Suprapubic skin (tissue), 4 donors: Measurements from ENCODE around the gene HPSE2. TPM values are rescaled to one million over a fixed set of nuclear protein-coding genes. Genes with fewer than 3 reads are reported as not detected.

ENCODE experiments used
- DNase-seq, 2 donors: peaks; one replicate each; pipeline ENCODE4 v3.0.0-alpha.2; 2019; ENCODE audit warnings: low spot score in 2 of 2
- H3K27ac ChIP-seq: fragments of 200-600 bp; sonication (generic); one replicate; pipeline ENCODE4 v1.5.1; 2019
- H3K27me3 ChIP-seq: fragments of 200-600 bp; sonication (generic); one replicate; pipeline ENCODE4 v1.5.1; 2019
- H3K36me3 ChIP-seq: fragments of 200-600 bp; sonication (generic); one replicate; pipeline ENCODE4 v1.5.1; 2019
- H3K4me1 ChIP-seq: fragments of 200-600 bp; sonication (generic); one replicate; pipeline ENCODE4 v1.5.1; 2019
- H3K4me3 ChIP-seq: fragments of 200-600 bp; sonication (generic); one replicate; pipeline ENCODE4 v1.5.1; 2019; ENCODE audit warnings: mild to moderate bottlenecking
- H3K9me3 ChIP-seq: fragments of 200-600 bp; sonication (generic); one replicate; pipeline ENCODE4 v1.5.1; 2019
- CTCF ChIP-seq, 2 donors: fragments of 200-600 bp in 1 of 2; fragments of 450-650 bp in 1 of 2; sonication (generic) in 1 of 2; IDR thresholded peaks; one replicate each; pipeline ENCODE4 v1.5.1; 2016 to 2019; ENCODE audit warnings: antibody characterized with exemption in 2 of 2, mild to moderate bottlenecking in 1 of 2, moderate library complexity in 1 of 2
- EP300 ChIP-seq: sonication (generic); formaldehyde crosslinking; IDR thresholded peaks from one replicate; pipeline ENCODE4 v1.6.1; 2017; ENCODE audit warnings: antibody characterized with exemption
- POLR2A ChIP-seq, 2 donors: fragments of 450-650 bp; IDR thresholded peaks; one replicate each; pipeline ENCODE4 v1.6.1; 2017; ENCODE audit warnings: antibody characterized with exemption in 2 of 2, mild to moderate bottlenecking in 2 of 2, moderate library complexity in 2 of 2
- POLR2AphosphoS5 ChIP-seq, 3 donors: sonication (generic); formaldehyde crosslinking; IDR thresholded peaks; one replicate each; pipeline ENCODE4 v1.6.1; 2017; ENCODE audit warnings: antibody characterized with exemption in 3 of 3
- WGBS: methylation state at CpG from one replicate; pipeline ENCODE4 v1.1.5; 2018; 5-methylcytosine and 5-hydroxymethylcytosine counted together
- total RNA-seq, 4 donors: library from RNA; depleted of rRNA; stranded (reverse); fragments of >200 nt; gene quantifications; one replicate each; pipeline ENCODE4 v1.1.0, GENCODE V29; 2016

Gene HPSE2
- total RNA-seq, 4 donors from 2014 or later, result 0.95 to 1.3 (median 0.99) TPM

- Histone ChIP-seq H3K9me3 (no peaks in the 10 kb centered on the region), H3K36me3 (no peaks in the 10 kb centered on the region), H3K4me1 (no peaks in the 10 kb centered on the region), H3K27me3 (no peaks in the 10 kb centered on the region), H3K4me3 (no peak overlapping the region), H3K27ac (no peak overlapping the region)
- 67% methylated on average over 1 of the region's 1 CpG for WGBS
- DNase-seq, result no peak
- TF ChIP-seq CTCF (IDR thresholded peaks at IDR 0.05) (no peak), EP300 (no peak), POLR2A (IDR thresholded peaks at IDR 0.05) (no peak), POLR2AphosphoS5 (IDR thresholded peaks at IDR 0.05) (no peak)
Observed at GRCh38 chr10:98943681-98944080, 292.0 kb downstream of the HPSE2 start.

- no peak overlapping the region for H3K27ac ChIP-seq
- no peaks in the 10 kb centered on the region for H3K9me3 ChIP-seq
- DNase-seq, result no peak
- H3K27me3 ChIP-seq, result no peaks in the 10 kb centered on the region
- H3K4me1 ChIP-seq, result no peaks in the 10 kb centered on the region
- TF ChIP-seq CTCF (IDR thresholded peaks at IDR 0.05) (no peak), POLR2AphosphoS5 (IDR thresholded peaks at IDR 0.05) (no peak)
- H3K4me3 ChIP-seq, result no peak overlapping the region
- 72% methylated on average over 2 of the region's 2 CpGs for WGBS
- H3K36me3 ChIP-seq, result no peaks in the 10 kb centered on the region
Observed at GRCh38 chr10:98929709-98930108, 305.9 kb downstream of the HPSE2 start.

GRCh38 chr10:98925651-98926050, 310.0 kb downstream of the HPSE2 start:
- no peaks in the 10 kb centered on the region for H3K4me1 ChIP-seq
- 90% methylated on average over 1 of the region's 1 CpG for WGBS
- no peak for DNase-seq
- no peak overlapping the region for H3K4me3 ChIP-seq
- H3K27me3 ChIP-seq, result no peaks in the 10 kb centered on the region
- no peaks in the 10 kb centered on the region for H3K9me3 ChIP-seq
- no peak overlapping the region for H3K27ac ChIP-seq
- no peak for TF ChIP-seq POLR2AphosphoS5 (IDR thresholded peaks at IDR 0.05)
- TF ChIP-seq CTCF (IDR thresholded peaks at IDR 0.05), result no peak
- TF ChIP-seq POLR2A (IDR thresholded peaks at IDR 0.05), result no peak
- TF ChIP-seq EP300, result no peak
- no peaks in the 10 kb centered on the region for H3K36me3 ChIP-seq

- H3K4me1 ChIP-seq, result no peaks in the 10 kb centered on the region
- TF ChIP-seq POLR2AphosphoS5 (IDR thresholded peaks at IDR 0.05), result no peak
- TF ChIP-seq EP300, result no peak
- no peak for TF ChIP-seq POLR2A (IDR thresholded peaks at IDR 0.05)
- TF ChIP-seq CTCF (IDR thresholded peaks at IDR 0.05), result no peak
- H3K4me3 ChIP-seq, result no peak overlapping the region
- no peak for DNase-seq
- H3K9me3 ChIP-seq, result no peaks in the 10 kb centered on the region
- H3K36me3 ChIP-seq, result no peaks in the 10 kb centered on the region
- no peak overlapping the region for H3K27ac ChIP-seq
- H3K27me3 ChIP-seq, result no peaks in the 10 kb centered on the region
- 81% methylated on average over 1 of the region's 1 CpG for WGBS
Observed at GRCh38 chr10:98924526-98924925, 311.1 kb downstream of the HPSE2 start.

- no peak overlapping the region for H3K4me3 ChIP-seq
- no peak for DNase-seq
- H3K9me3 ChIP-seq, result no peaks in the 10 kb centered on the region
- H3K27me3 ChIP-seq, result no peaks in the 10 kb centered on the region
- H3K4me1 ChIP-seq, result no peaks in the 10 kb centered on the region
- H3K27ac ChIP-seq, result no peak overlapping the region
- no peaks in the 10 kb centered on the region for H3K36me3 ChIP-seq
- TF ChIP-seq POLR2AphosphoS5 (IDR thresholded peaks at IDR 0.05) (no peak), CTCF (IDR thresholded peaks at IDR 0.05) (no peak), POLR2A (IDR thresholded peaks at IDR 0.05) (no peak), EP300 (no peak)
- WGBS, result 69% methylated on average over 2 of the region's 2 CpGs
Observed at GRCh38 chr10:98921316-98921715, 314.3 kb downstream of the HPSE2 start.
